SK-N-SH (cell line): ENCODE data around the gene PLEKHM3.

Experiments used
- EP300 ChIP-seq, 2 experiments: IDR thresholded peaks; 2 replicates each; pipeline versions ENCODE4 v1.4.0 to v1.6.1; 2012; ENCODE audit warnings: borderline replicate concordance in 1 of 2, low read depth in 1 of 2, low read length in 1 of 2
- EZH2phosphoT487 ChIP-seq: fragments of 200-600 bp; sonication (generic); IDR thresholded peaks from 2 replicates; pipeline ENCODE4 v1.6.1; 2017; ENCODE audit warnings: low read depth, mixed run types, mild to moderate bottlenecking, antibody characterized with exemption, moderate library complexity, borderline replicate concordance
- JUND ChIP-seq: IDR thresholded peaks from 2 replicates; pipeline ENCODE4 v1.4.0; 2012
- RAD21 ChIP-seq: IDR thresholded peaks from 2 replicates; pipeline ENCODE4 v1.6.1; 2012; ENCODE audit warnings: mild to moderate bottlenecking, low read length
- TF ChIP-seq, protein P1 (sequence below): fragments of 150-350 bp; IDR thresholded peaks from 2 replicates; pipeline ENCODE4 v1.6.1; 2016; ENCODE audit warnings: mild to moderate bottlenecking, low read depth, low read length
- TF ChIP-seq, protein P2 (sequence below): fragments of 200-600 bp; sonication (generic); IDR thresholded peaks from 2 replicates; pipeline ENCODE4 v1.6.1; 2017; ENCODE audit warnings: antibody characterized with exemption, mild to moderate bottlenecking, moderate library complexity

DNA sequence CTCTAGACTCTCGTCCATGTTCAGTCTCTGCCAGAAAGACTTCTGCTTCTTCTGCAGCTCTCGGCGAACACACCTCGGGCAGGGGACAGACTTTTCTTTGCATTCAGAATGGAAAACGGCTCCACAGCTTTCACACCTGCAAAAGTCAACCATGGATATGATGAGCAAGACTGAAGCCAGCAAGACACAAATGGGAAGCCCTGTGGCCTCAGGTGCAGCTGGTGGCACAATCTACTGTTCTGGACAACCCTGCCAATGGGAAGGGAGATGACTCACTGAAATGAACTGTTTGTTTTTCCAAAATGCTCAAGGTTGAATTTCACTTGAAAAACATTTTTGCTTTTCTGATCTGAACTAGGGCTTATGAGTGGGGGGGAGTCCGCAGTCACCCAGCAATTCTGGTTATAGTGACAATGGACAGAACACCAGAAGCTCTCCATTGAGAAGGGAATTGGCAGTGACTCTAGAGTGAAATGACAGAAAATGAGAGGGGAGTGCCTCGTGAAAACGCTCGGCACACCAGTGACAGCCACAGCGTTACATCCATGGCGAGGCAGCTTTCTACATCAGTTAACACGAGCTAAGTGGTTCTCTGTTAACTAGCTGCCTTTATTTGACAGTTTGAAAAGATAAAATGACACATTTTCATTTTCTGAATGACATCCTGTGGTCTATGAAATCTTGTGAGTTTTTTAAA, 196.8 kb downstream of the PLEKHM3 start:
- TF ChIP-seq EP300 (IDR thresholded peaks at IDR 0.05; ENCODE audit: borderline replicate concordance in 1 of 2, low read depth in 1 of 2, low read length in 1 of 2), result no peak
- TF ChIP-seq, protein P1, sequence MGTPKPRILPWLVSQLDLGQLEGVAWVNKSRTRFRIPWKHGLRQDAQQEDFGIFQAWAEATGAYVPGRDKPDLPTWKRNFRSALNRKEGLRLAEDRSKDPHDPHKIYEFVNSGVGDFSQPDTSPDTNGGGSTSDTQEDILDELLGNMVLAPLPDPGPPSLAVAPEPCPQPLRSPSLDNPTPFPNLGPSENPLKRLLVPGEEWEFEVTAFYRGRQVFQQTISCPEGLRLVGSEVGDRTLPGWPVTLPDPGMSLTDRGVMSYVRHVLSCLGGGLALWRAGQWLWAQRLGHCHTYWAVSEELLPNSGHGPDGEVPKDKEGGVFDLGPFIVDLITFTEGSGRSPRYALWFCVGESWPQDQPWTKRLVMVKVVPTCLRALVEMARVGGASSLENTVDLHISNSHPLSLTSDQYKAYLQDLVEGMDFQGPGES, result no peak
- no peak for TF ChIP-seq RAD21
- TF ChIP-seq, protein P2, sequence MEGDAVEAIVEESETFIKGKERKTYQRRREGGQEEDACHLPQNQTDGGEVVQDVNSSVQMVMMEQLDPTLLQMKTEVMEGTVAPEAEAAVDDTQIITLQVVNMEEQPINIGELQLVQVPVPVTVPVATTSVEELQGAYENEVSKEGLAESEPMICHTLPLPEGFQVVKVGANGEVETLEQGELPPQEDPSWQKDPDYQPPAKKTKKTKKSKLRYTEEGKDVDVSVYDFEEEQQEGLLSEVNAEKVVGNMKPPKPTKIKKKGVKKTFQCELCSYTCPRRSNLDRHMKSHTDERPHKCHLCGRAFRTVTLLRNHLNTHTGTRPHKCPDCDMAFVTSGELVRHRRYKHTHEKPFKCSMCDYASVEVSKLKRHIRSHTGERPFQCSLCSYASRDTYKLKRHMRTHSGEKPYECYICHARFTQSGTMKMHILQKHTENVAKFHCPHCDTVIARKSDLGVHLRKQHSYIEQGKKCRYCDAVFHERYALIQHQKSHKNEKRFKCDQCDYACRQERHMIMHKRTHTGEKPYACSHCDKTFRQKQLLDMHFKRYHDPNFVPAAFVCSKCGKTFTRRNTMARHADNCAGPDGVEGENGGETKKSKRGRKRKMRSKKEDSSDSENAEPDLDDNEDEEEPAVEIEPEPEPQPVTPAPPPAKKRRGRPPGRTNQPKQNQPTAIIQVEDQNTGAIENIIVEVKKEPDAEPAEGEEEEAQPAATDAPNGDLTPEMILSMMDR, result no peak
- no peak for TF ChIP-seq EZH2phosphoT487
- TF ChIP-seq JUND, result no peak; the same call in 1 of the 2 replicates
